ENCODE data around the gene SAMD8.

DNA sequence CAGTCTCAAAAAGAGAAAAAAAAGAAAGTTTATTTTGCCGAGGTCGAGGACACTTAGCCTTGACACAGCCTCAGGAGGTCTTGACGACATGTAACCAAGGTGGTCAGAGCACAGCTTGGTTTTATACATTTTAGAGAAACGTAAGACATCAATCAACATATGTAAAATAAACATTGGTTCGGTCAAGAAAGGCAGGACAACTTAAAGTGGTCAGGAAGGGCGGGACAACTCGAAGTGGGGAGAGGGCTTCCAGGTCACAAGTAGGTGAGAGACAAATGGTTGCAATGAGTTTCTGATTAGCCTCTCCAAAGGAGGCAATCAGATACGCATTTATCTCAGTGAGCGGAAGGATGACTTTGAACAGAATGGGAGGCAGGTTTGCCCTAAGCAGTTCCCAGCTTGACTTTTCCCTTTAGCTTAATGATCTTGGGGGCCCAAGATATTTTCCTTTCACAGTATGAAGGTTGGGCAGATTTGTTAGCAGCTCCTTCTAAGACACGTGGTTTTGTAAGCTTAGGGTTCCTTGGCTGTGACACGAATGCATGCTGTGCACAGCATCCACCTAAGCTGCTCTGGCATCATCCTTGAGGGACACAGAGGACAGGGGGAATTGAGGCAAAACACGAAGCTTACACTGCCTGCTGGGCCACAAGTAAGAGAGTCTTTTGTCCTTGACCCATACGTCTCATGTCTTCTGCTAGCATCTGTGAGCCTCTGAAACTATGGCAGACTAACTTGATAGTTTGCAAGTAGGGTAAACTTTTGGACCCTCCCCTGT lies 95.8 kb downstream of the SAMD8 start:
- TF ChIP-seq, protein P1, sequence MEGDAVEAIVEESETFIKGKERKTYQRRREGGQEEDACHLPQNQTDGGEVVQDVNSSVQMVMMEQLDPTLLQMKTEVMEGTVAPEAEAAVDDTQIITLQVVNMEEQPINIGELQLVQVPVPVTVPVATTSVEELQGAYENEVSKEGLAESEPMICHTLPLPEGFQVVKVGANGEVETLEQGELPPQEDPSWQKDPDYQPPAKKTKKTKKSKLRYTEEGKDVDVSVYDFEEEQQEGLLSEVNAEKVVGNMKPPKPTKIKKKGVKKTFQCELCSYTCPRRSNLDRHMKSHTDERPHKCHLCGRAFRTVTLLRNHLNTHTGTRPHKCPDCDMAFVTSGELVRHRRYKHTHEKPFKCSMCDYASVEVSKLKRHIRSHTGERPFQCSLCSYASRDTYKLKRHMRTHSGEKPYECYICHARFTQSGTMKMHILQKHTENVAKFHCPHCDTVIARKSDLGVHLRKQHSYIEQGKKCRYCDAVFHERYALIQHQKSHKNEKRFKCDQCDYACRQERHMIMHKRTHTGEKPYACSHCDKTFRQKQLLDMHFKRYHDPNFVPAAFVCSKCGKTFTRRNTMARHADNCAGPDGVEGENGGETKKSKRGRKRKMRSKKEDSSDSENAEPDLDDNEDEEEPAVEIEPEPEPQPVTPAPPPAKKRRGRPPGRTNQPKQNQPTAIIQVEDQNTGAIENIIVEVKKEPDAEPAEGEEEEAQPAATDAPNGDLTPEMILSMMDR (IDR thresholded peaks at IDR 0.05) = no peak
- no peak for TF ChIP-seq POLR2A (IDR thresholded peaks at IDR 0.05)

Data from thyroid gland (tissue), 4 donors.